ENCODE data around the gene FHAD1.

Gene FHAD1

DNA sequence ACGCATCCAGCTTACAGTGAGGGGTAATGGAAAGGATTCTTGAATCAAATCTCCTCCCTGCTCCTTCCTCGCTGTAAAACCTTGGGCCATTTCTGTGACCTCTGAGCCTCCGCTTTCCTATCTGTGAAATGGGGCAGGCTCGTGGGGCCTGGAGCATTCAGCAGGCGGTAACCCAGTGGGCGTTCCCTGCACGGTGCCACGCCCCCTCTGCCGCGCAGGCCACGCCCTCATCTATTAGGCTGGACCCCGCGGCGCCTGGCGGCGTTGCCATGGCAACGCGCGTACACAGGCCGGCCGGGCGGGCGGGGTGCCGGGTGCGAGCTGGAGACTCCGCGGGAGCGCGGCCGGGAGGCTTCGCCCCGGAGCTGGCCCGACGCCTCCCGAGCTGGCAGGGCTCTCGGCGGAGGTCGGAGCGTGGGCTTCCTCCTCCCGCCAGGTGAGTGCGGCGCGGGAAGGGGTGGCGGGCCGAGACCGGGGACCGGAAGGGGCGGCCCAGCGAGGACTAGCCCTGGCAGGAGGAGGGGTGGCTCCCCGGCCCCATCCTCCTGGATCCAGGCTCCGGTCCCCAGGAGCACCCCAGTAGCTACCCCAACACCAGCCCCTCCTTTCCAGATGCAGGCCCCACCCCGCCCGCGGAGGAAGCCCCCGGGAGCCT, at the start of gene FHAD1:
Gene FHAD1 (plus strand): TSS at position 264 of the 655 bp plus-strand sequence. CDS start 4,562 bp downstream, outside the sequence.
- peak; percentile 4 for DNase-seq (ENCODE audit: low read depth)

DNA sequence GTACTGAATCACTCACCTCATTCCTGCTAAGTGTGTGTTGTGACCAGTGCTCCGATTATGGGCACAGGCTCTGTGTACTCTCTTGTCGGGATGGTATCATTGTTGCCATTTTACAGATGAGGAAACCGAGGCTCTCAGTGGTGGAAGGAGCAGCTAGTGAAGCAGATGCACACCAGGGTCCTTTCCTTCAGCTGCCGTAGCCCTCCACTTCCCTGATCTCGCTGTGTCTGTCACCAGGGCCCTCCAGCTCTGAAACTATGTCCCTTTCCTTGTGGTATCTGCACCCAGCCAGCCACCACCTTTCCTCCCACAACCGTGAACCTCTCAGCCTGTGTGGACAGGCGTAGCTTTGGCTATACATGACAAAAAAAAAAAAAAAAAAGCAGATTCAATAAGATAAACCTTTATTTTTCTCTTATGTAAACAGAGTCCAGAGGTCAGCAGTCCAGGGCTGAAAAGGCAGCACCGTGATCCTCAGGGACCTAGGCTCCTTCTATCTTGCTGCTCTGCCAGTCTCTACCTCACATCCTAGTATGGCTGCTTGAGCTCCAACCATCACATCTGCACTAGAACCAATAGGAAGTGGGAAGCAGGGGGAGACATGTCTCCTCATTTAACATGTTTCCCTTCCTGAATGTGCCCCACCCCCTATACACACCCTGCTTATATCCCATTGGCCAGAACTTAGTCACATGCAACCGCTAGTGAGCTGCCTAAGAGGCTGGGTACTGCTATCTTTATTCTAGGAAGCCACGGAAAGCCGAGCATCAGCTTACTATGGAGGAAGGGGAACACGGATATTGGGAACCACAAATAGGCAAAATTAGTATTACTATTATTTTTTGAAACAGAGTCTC, 49.2 kb upstream of the FHAD1 start:
- no peak overlapping the region for H3K4me3 ChIP-seq (ENCODE audit: low read depth, low read length)
- no peak for DNase-seq (ENCODE audit: low read depth)

More for the DNA sequence above, at the start of gene FHAD1:
- H3K4me3 ChIP-seq (ENCODE audit: low read depth, low read length) = peak within 1 kb of the TSS; percentile 41

DNA sequence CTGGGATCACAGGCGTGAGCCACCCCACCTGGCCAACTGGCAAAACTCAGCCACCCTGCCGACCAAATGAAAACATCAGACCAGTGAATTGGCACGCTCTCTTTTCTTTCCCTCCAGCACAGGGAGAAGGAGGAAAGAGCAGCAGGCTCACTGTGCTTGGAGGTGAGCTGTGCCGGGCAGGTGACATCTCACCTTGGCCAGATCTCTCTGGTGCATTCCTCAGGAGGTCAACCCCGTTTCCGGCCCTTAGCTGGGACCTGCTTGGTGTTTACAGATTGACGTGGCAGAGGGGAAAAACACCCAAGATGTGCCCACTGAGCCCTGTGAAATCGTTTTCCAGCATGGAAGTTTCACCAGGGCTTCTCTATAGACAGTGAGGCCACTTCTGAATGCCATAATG, 48.3 kb upstream of the FHAD1 start:
- DNase-seq (ENCODE audit: low read depth) = no peak
- H3K4me3 ChIP-seq (ENCODE audit: low read depth, low read length) = no peak overlapping the region

DNA sequence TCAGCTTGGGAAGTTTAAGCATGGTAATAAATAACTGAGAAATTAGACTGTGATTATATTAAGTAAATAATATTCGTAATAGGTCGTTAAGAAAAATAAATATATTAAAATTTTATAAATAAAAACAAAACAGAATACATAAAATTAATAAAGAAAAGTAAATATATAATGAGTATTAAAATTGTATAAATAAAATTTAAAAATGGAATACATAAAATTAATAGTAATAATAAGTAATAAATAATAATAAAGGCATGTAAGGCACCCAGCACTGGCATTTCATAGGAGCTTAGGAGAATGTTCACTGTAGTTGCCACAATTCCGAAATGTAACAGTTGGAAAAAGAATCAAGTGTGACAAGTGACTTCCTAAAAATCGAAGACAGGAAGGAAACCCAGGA, 45.8 kb upstream of the FHAD1 start:
- DNase-seq (ENCODE audit: low read depth) = no peak
- no peak overlapping the region for H3K4me3 ChIP-seq (ENCODE audit: low read depth, low read length)

DNA sequence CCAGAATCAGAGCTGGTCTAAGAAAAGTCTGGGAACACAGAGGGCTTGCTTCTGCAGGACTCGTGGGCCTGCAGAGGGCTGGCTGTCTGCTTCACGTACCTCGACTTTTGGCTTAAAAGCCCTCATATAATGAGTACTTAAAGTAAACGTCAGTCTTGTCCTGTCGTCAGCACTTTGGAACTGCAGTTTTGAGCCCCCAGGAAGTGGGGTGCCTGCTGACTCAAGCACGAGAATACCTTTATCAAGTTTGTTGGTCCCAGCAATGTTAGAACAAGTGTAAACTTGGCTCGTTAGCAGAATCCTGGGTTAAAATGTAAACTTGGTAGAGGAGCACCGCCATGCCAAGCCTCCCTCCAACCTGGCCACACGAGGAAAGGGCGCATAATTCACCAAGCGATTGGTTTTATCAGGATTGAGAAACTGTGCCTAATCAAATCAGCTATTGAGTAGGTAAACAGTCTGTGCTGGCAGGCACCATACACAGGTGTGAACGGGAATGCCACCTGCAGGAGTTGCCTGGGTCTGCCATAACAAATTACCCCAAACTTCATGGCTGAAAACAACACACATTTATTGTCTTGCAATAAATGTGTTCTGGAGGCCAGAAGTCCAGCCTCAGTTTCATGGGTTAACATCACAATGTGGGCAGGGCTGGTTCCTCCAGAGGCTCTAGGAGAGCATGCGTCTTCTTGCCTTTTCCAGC, 45.0 kb upstream of the FHAD1 start:
- DNase-seq (ENCODE audit: low read depth) = no peak
- no peak overlapping the region for H3K4me3 ChIP-seq (ENCODE audit: low read depth, low read length)

DNA sequence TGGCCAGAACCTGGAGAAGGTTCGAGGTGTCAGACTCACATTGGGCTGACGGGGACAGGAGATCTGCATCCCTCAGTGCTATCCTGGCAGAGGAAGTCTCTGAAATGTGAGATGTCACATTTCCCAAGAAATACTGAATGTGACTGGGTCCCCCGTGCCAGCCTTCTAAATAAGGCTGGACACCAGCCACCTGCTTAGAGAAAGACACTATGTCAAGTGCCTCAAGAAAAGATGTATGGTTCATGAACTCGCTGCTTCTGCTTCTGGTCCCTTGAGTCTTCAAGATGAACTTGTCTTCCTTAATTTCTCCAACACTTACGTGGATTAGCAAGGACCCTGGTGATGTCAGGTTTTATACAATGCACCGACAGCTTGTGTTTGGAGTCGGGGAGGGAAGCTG, 42.1 kb upstream of the FHAD1 start:
- H3K4me3 ChIP-seq (ENCODE audit: low read depth, low read length) = no peak overlapping the region
- DNase-seq (ENCODE audit: low read depth) = no peak

DNA sequence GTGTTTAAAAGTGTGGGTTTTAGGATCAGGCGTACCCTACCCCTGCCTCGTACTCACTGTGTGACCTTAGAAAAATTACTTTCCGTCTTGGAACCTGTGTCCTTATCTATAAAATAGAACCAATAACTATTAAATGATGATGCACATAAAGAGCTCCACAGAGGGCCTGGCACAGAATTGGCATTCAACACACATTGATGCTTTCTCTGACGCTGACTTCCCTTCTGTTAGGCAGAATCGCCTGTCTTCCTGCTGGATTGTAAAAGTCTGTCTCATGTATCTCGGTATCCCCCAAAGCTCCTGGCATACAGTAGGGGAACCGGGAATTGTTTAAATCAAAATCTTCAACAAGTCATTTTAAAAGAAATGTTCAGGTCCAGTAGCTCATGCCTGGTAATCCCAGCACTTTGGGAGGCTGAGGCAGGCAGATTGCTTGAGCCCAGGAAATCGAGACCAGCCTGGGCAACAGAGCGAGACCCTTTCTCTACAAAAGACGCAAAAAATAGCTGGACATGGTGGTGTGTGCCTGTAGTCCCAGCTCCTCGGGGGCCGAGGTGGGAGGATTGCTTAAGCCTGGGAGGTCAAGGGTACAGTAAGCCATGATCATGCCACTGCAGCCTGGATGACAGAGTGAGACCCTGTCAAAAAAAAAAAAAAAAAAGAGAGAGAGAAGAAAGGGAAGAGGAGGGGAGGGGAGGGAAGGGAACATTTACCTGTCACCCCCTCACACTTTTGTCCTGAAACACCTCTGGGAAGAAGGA, 41.3 kb upstream of the FHAD1 start:
- no peak for DNase-seq (ENCODE audit: low read depth)
- H3K4me3 ChIP-seq (ENCODE audit: low read depth, low read length) = no peak overlapping the region

DNA sequence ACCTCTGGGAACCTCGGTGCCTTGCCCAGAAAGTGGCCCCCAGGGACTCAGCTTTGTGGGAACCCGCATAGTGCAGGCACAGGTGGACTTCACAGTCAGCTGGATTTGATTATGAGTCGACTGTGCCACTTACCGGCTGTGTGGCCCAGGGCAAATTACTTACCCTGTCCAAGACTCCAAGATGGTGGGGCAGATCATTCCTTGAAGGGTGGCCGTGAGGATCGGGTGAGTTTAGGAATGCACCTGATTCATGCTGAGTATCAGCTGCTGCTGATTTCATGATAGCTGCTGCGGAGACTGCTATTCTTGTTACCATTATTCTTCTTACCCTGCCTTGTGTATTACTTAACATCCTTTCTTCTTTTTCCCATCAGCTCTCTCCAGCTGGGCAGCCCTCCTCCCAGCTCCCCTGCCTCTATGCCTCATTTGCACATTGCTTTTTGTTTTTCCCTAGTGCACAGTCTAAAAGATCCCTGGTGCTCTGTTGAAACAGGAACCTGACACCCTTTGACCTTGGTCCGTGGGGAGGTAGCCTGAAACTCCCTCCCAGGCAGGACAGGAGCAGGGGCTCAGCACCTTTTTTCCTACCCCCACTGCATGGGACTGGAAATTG, 40.5 kb upstream of the FHAD1 start:
- H3K4me3 ChIP-seq (ENCODE audit: low read depth, low read length) = no peak overlapping the region
- DNase-seq (ENCODE audit: low read depth) = no peak

DNA sequence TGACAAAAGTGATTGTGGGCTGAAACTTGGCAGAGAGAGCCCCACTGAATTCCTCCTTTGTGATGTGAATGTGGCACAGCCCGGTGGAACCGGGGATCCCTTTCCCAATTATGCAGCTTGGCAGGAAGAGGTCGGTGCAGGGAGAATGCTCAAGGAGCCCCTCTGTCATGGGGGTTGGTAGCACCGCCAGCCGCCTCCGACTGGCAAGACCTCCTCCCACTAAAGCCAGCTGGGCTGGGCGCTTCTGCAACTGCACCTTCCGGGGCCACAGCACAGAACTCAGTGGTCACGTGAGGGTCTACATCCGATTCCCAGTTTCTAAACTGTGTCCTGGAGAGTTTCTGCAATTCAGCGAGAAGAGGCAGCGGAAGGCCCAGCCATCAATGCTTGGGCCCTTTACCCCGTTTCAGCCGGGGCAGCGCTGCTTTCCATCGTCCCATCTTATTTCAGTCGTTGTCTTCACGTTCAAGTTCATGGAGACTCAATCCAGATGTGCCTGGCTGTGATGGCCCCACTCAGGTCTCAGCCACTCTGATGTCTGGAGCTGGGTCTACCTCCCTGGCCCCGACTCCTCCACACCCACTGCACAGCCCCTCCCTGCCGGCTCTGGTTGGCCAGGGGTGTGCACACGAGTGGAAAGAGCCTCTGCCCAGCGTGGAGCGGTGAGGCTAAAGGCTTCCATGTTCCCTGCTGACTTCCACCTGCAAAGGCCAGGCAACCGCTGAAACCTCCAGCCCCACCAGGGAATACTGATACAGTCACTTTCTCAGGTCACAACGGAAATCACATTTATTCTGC, 39.8 kb upstream of the FHAD1 start:
- no peak for DNase-seq (ENCODE audit: low read depth)
- no peak overlapping the region for H3K4me3 ChIP-seq (ENCODE audit: low read depth, low read length)

DNA sequence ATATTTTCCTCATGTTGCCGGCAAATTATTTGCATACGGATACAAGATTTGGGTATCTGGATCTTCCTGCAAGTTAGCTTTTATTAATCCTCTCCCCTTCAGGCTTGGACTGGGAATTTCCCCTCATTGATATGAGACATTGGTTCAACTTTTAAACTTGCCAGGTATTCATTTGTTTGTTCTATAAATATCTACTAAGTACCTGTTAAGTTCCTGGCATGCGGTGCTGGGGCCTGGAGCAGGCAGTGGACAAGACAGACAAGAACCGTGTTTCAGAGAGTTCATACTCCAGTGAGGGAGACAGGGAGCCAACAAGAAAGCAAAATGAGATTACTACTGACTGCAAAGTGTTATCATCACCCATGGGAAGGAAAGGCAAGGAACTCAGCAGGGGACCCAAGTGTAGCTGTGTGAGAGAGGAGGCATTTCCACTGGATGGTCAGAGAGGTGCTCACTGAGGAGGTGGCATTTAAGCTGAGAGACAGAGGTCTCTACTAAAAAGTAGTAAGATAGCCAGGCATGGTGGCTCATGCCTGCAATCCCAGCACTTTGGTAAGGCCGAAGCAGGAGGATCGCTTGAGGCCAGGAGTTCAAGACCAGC, 39.1 kb upstream of the FHAD1 start:
- no peak for DNase-seq (ENCODE audit: low read depth)
- no peak overlapping the region for H3K4me3 ChIP-seq (ENCODE audit: low read depth, low read length)

DNA sequence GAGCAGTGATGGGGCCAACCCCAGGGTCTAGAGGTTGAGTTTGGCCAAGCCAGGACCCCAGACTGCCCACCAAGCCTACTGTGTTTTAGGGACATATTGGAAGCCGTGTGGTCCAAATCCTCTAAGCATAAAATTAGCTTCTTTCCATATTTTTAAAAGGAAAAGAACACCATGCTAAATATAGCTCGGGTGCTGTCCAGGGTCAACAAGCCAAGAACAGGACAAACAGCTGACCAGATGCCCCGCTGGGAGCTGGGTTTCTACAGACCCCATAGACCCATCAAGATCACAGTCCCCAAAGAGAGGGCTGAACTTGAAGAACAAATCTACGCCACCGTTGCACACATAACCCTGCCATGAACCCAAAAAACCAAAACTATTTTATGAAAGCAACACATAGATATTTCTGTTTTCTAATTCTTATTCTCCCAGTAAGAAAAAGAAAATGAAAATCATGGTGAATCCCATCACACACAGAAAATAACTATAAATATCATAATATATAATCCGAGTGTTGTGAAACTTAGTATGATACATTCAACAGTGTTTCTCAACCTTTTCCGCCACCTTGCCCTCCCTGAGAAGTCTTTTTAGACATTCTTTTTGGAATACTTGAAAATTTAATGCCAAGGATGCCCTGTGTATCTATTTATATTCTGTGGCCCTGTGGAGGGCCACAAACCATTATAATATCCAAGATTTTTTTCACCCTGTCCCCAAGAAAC, 36.2 kb upstream of the FHAD1 start:
- DNase-seq (ENCODE audit: low read depth) = no peak
- no peak overlapping the region for H3K4me3 ChIP-seq (ENCODE audit: low read depth, low read length)

DNA sequence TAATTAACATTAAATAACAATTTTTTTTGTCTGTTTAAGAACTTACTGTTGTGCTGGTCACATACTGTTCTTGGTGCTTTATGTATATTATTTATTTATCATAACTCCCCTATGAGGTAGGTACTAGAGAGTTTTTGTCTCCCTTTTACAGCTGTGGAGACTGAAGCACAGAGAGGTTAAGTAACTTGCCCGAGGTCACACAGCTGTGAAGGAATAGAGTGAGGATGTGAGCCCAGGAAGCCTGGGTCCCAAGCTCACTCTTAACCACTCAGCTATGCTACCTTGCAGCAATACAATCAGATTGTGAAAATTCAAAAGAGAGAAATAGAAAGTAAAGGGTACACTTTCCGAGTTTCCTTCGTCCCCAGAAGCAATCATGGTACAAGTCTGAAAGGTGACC, 35.6 kb upstream of the FHAD1 start:
- H3K4me3 ChIP-seq (ENCODE audit: low read depth, low read length) = no peak overlapping the region
- DNase-seq (ENCODE audit: low read depth) = no peak

DNA sequence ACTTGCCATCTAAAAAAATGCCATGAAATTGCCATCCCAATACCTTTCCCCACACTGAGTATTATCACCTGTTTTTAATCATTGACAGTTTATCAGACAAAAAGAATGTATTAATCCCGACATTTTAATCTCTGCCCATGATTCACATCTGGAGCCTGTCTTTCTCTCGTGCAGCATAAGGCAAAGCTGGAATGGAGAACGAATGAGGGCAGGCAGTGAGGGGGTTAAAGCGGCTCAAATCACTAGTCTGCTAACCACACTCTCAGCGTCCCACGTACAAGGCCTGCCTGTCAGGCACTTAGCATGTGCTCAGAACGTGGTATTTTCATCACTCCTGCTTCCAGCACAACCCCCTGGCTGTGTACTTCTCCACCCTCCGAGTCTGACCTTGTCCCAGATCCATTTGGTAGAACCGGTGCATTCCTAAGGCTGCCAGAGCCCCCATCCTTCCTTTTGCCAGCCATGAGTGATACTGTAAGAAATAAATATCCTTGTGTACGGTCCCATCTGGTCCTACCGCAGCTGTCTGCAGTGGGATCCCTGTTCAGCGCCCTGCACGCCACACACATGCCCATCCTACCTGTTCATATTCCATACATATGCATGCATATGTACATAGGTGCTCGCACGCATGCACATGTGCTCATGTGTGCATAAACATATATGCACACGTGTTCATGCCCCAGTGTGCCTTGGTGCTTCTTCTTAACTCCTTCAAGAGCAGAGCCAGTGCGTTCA, 34.6 kb upstream of the FHAD1 start:
- DNase-seq (ENCODE audit: low read depth) = no peak

DNA sequence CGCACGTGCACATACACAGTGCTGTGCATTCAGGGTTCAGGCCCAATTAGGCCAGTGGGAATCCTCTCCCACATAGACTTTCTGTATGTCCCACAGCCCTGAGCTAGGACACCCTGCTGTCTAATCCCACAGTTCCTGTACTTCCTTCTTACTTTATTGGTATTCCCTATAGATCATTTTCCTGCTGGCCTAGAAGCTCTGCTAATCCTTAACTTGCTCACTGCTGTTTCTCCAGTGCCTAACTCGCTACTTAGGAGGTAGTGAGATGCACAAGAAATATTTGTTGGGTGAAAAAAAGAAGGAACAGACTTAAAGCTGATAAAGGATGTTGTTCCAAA, 34.1 kb upstream of the FHAD1 start:
- no peak overlapping the region for H3K4me3 ChIP-seq (ENCODE audit: low read depth, low read length)

More for the DNA sequence above, 34.6 kb upstream of the FHAD1 start:
- H3K4me3 ChIP-seq (ENCODE audit: low read depth, low read length) = no peak overlapping the region

DNA sequence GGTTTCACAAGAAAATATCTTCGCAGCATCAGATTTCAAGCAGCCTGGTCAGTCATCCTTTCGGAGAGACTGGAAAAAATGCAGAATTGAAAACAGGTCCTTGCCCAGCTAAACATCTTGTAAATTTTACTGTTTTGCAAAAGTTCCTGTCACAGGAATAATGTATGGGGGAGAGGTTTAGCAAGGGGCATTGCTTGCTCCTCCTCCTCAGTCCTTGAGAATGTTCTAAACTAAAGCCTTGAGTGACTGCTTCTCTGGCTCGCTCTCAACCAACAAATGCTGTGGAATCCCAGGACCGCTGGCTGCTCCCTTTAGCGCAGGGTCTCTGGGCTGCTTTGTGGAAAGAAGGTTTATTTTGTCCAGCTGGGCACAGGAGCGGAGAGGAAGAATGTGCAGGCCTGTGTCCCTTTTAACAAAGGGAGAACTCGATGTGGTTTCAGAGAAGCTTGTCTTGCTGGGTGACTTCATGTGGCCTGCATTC, 33.6 kb upstream of the FHAD1 start:
- H3K4me3 ChIP-seq (ENCODE audit: low read depth, low read length) = no peak overlapping the region
- DNase-seq (ENCODE audit: low read depth) = no peak

More for the DNA sequence above, 34.1 kb upstream of the FHAD1 start:
- no peak for DNase-seq (ENCODE audit: low read depth)

DNA sequence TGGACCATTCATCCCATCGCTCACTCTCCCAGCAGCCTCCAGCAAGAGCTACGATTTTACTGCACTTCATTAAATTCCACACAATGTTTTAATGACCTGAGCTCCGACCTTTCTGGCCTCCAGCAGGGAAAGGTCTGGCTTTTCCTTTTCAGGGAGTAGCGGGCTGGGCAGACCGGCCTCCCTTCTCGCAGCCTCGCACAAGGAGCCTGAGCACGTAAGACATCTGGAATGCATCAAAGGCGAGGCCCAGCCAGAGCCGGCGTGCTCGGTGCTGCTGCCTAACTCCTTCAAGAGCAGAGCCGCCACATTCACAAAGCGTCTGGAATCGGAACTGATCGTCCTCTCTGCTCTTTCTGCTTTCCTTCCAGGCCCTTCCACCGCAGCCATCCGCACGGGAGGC, 32.5 kb upstream of the FHAD1 start:
- DNase-seq (ENCODE audit: low read depth) = no peak
- H3K4me3 ChIP-seq (ENCODE audit: low read depth, low read length) = no peak overlapping the region

DNA sequence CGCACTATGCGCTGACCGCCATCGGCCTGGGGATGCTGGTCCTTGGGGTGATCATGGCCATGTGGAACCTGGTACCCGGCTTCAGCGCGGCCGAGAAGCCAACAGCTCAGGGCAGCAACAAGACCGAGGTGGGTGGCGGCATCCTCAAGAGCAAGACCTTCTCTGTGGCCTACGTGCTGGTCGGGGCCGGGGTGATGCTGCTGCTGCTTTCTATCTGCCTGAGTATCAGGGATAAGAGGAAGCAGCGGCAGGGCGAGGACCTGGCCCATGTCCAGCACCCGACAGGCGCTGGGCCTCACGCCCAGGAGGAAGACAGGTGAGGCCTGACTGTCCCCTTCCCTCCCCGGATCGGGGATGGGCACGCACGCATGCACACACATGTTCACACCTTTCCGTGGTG, 31.9 kb upstream of the FHAD1 start:
- no peak for DNase-seq (ENCODE audit: low read depth)
- no peak overlapping the region for H3K4me3 ChIP-seq (ENCODE audit: low read depth, low read length)
